ENCODE measurements around the gene CYP2A7.
"Not testable (repeated sequence)": the region's sequence is repeated elsewhere in the genome, so short reads cannot be mapped to it uniquely, and the experiment has no call there.

The CYP2A7 gene

DNA sequence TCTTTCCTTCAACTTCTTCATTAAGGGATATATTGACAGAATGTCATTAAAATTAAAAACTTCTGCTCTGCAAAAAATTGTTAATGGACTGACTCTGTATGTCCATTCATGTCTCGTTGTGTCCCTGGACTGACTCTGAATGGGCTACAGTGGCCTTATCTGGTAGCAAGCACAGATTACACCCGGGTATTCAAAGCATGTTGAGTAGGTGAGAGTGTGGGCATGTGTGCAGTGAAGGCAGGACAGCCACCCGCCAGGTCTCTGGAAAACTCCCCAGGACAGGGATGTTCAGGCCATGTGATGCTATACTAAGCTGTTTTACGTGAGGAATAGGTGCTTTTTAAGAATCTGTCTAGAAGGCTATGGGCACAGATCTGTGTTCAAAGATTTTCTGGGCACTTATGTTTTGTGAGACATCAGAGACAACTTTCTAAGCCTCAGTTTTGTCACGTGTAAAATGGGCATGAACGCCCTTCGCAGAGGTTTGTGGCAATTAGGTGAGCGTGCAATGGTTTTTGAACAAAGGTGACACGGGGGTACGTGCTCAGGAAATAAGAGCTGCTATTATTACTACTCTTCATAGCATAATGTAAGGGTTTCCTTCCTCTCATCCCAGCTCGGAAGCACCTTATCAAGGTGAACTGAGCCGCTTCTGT is 38.9 kb downstream of the CYP2A7 start:
- in situ Hi-C loops (cut with MboI; ENCODE audit: low sequenced_read_pairs), result not testable (repeated sequence)

DNA sequence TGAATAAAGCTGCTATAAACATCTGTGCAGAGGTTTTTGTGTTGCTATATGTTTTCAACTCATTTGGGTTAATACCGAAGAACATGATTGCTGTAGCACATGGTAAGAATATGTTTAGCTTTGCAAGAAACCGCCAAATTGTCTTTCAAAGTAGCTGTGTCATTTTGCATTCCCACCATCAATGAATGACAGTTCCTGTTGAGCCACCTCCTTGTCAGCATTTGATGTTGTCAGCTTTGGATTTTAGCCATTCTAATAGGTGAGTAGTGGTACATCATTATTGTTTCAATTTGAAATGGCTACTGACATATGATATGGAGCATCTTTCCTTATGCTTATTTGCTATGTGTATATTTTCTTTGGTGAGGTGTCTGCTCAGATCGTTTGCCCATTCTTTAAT is 40.0 kb downstream of the CYP2A7 start:
- in situ Hi-C loops (cut with MboI; ENCODE audit: low sequenced_read_pairs), result not testable (repeated sequence)

GRCh38 chr19:40838477-40838876 is 43.6 kb downstream of the CYP2A7 start:
- in situ Hi-C loops (cut with MboI; ENCODE audit: low sequenced_read_pairs), result not testable (repeated sequence)

DNA sequence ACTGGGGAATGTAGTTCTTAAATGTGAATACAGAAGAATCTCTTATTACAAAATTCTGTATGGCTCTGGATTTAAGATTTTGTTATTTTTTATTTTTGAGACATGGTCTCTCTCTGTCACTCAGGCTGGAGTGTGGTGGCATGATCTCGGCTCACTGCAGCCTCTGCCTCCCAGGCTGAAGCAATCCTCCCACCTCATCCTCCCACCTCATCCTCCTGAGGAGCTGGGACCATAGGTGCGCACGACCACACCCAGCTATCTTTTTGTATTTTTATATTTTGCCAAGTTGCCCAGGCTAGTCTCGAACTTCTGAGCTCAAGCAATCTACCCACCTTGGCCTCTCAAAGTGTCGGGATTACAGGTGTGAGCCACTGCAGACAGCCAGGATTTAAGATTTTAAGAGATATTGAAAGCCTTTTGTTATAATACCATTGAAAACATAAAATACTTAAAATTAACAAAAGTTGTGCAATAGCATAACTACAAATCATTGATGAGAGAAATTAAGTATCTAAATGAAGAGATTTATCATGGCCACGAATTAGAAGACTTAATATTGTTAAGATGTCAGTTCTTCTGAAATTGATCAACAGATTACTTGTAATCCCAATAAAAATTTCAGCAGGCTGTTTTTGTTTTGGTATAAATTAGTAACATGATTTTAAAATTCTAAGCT is 45.1 kb downstream of the CYP2A7 start:
- in situ Hi-C loops (cut with MboI; ENCODE audit: low sequenced_read_pairs), result no loop called here

DNA sequence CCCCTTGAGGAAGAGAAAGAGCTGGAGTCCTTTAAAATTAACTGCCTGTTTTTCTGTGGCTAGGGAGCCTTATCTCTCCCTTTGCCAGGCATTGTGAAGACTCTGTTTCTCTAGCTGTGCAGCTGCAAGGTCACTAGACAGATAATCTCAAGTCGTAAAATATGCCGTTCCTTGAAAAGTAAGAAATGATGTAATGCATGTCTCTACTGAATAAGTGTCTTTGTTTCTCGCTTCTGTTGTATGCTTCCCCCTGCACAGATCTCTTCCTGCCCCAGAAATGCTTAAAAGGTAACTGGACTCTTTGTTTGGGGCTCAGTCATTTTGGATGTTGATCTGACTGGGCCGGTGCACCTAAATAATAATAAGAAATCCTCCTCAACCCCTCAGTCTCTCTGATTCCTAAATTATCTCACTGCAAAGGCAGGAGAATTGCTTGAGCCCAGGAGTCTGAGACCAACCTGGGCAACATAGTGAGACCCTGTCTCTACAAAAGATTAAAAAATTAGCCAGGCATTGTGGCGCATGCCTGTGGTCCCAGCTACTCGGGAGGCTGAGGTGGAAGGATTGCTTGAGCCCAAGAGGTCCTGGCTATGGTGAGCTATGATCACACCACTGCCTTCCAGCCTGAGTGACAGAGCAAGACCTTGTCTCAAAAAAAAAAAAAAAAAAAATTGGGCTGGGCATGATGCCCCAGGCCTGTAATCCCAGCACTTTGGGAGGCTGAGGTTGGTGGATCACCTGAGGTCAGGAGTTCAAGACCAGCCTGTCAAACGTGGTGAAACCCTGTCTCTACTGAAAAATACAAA is 48.1 kb downstream of the CYP2A7 start:
- in situ Hi-C loops (cut with MboI; ENCODE audit: low sequenced_read_pairs), result not testable (repeated sequence)

- in situ Hi-C loops (cut with MboI; ENCODE audit: low sequenced_read_pairs), result not testable (repeated sequence)
These were observed 49.6 kb downstream of the CYP2A7 start for GRCh38 chr19:40832431-40832790.

- in situ Hi-C loops (cut with MboI; ENCODE audit: low sequenced_read_pairs), result no loop called here
These were observed 50.3 kb downstream of the CYP2A7 start for GRCh38 chr19:40831502-40832430.

DNA sequence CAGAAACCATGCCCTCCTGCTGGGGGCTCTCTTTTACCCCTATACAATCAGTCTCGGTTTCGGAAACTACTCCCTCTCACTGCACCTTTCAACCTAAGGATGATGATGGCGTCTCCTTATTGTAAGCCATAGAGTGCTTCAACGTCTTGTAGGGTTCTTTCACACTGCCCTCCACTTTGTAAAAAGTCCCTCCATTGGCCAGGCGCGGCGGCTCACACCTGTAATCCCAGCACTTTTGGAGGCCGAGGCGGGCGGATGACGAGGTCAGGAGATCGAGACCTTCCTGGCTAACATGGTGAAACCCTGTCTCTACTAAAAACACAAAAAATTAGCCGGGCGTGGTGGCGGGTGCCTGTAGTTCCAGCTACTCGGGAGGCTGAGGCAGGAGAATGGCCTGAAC is 51.3 kb downstream of the CYP2A7 start:
- in situ Hi-C loops (cut with MboI; ENCODE audit: low sequenced_read_pairs), result not testable (repeated sequence)

- in situ Hi-C loops (cut with MboI; ENCODE audit: low sequenced_read_pairs), result no loop called here
These were observed 52.8 kb downstream of the CYP2A7 start for GRCh38 chr19:40829205-40829604.

- in situ Hi-C loops (cut with MboI; ENCODE audit: low sequenced_read_pairs), result no loop called here
These were observed 54.4 kb downstream of the CYP2A7 start for GRCh38 chr19:40827386-40828247.

DNA sequence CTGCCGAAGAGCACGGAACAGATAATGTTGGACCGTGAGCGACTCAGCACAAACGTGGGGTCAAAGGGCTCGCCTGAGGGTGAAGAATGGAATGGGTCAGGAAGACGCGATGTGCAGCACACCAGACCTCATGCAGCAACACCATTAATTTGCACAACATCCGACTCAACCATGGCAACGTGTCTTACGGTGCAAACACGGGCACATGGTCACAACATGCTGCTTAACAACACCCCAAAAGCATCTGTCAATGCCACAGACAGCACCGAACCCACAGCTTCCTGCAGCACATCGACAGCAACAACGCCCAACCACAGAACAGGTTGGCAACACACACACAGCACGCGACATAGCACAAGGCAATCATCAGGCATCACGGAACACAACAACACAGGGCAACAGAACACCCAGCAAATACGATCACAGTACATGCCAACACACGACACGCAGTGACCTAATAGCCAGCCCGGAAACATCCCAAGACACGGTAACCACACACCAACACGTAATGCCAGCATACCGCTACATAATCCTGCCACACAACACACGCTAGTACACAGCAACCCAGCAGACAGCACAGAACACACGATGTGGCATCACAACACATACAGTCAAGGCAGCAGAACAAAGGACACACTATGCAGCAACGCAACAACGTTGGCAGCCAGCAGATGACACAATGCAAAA is 55.2 kb downstream of the CYP2A7 start:
- in situ Hi-C loops (cut with MboI; ENCODE audit: low sequenced_read_pairs), result not testable (repeated sequence)

GRCh38 chr19:40826312-40826698 is 55.7 kb downstream of the CYP2A7 start:
- in situ Hi-C loops (cut with MboI; ENCODE audit: low sequenced_read_pairs), result not testable (repeated sequence)

DNA sequence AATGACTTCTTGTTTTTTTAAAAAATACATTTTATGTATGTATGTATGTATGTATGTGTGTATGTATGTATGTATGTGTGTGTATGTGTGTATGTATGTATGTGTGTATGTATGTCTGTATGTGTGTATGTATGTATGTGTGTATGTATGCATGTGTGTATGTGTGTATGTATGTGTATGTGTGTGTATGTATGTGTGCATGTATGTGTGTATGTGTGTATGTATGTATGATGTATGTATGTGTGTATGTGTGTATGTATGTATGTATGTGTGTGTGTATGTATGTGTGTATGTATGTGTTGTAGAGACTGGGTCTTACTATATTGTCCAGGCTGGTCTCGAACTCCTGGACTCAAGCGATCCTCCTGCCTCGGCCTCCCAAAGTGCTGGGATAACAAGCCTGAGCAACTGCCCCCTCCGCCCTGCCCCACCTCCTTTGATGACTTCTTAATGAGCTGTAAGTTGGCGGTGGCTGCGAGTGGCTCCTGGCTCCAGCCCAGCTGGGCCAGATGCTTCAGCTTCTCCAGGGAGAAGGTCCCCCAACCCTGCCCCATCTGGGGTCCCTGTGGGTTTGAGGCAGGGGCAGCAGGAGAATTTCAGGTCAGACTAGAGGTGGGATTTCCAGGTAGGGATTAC is 56.5 kb downstream of the CYP2A7 start:
- in situ Hi-C loops (cut with MboI; ENCODE audit: low sequenced_read_pairs), result not testable (repeated sequence)
